Prostate gland (tissue), 2 donors: ENCODE data around the gene SRGAP1.

ENCODE experiments used
- CTCF ChIP-seq, 4 experiments: fragments of 200-600 bp in 2 of 4; fragments of 450-650 bp in 2 of 4; sonication (generic) in 2 of 4; IDR thresholded peaks; 1 replicate in 3 of 4; 2 replicates in 1 of 4; pipeline ENCODE4 v1.5.1; 2016 to 2019; ENCODE audit warnings: antibody characterized with exemption in 4 of 4, mild to moderate bottlenecking in 2 of 4, moderate library complexity in 2 of 4
- POLR2A ChIP-seq: fragments of 450-650 bp; IDR thresholded peaks from one replicate; pipeline ENCODE4 v1.6.1; 2016; ENCODE audit warnings: antibody characterized with exemption, mild to moderate bottlenecking

DNA sequence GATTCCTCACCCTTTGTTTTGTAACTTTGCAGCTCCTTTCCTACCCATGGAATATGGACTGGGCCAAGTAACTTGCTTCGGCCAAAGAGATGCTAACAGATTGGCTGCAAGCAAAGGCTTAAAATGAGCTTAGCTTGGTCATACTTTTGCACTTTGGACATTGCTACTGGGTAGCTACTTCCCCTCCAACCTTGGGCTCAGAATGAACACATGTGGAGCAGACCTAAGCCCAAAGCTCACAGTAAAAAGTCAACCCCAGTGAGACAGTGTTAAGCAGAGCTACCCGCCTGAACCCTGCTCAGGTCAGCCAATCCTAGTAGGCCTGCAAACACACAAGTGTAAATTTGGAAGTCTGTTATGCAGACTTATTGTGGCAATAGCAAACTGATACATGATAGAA, 363.0 kb downstream of the SRGAP1 start:
- TF ChIP-seq CTCF (IDR thresholded peaks at IDR 0.05) (no peak), POLR2A (no peak)
